Stimulated activated naive CD8-positive, alpha-beta T cell treated with anti-CD3 and anti-CD28 coated beads, Interleukin-15, Interleukin-2, amounts not matched to agents 100 ng/mL and 50 ng/mL, for 24 hours (primary cell): ENCODE results near the gene CSTF1.
"Not testable (repeated sequence)": the region's sequence is repeated elsewhere in the genome, so short reads cannot be mapped to it uniquely, and the experiment has no call there.

ENCODE experiments used
- H3K27ac Mint-ChIP-seq: one replicate; pipeline ENCODE4 v1.8.0; 2021; ENCODE audit warnings: mild to moderate bottlenecking, mixed read lengths
- H3K27me3 Mint-ChIP-seq: one replicate; pipeline ENCODE4 v1.8.0; 2021; ENCODE audit warnings: mixed read lengths
- H3K36me3 Mint-ChIP-seq: one replicate; pipeline ENCODE4 v1.8.0; 2021; ENCODE audit warnings: low read depth, mixed read lengths
- H3K4me1 Mint-ChIP-seq: one replicate; pipeline ENCODE4 v1.8.0; 2021; ENCODE audit warnings: low read depth, mixed read lengths
- H3K4me3 Mint-ChIP-seq: one replicate; pipeline ENCODE4 v1.8.0; 2021; ENCODE audit warnings: mild to moderate bottlenecking, mixed read lengths
- H3K9me3 Mint-ChIP-seq: one replicate; pipeline ENCODE4 v1.8.0; 2021; ENCODE audit warnings: mixed read lengths

CSTF1 gene

DNA sequence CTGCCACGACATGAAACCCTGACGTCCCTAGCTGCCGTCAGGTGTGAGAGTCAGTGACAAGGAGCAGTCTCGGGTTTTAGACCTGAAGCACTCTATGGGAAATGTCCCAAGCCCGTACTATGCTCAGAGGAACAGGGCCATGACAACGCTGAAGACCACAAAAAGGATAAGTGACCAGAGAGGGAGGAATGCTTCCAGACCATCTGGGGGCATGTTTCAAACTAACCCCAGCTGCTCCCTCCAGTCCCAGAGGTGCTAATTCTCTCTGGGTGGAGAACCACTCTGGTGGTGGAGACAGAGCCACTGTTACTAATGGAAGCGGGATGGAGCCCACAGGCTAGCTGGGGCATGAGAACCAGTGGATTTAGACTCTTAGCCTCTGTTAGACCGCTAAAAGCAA lies 9.1 kb upstream of the CSTF1 start:
- Mint-ChIP-seq H3K9me3 (no peaks in the 10 kb centered on the region), H3K4me1 (peaks cover 15% of the 10 kb centered on the region), H3K27ac (no peak overlapping the region), H3K4me3 (no peak overlapping the region), H3K36me3 (peaks cover 80% of the 10 kb centered on the region), H3K27me3 (no peaks in the 10 kb centered on the region)

DNA sequence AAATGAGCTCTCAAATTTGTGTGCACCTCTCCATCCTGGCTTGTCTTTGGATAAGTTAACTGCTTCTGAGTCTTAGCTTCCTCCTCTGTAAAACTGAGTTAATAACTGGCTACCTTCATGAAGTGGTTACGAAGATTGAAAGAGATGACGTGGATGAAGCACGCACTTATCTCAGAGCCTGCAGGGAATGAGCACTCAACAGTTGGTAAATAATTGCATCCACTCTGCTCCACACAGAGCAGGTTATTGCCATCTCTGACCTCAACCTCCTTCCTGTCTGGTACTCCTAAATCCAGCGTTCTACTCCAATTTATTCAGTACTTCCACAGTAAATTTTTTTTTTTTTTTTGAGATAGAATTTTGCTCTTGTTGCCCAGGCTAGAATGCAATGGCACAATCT lies 7.3 kb upstream of the CSTF1 start:
- Mint-ChIP-seq H3K36me3 (peaks cover 83% of the 10 kb centered on the region), H3K27ac (no peak overlapping the region), H3K4me3 (no peak overlapping the region), H3K9me3 (no peaks in the 10 kb centered on the region), H3K4me1 (peaks cover 24% of the 10 kb centered on the region), H3K27me3 (no peaks in the 10 kb centered on the region)

- H3K36me3 Mint-ChIP-seq, result peaks cover 82% of the 10 kb centered on the region
- H3K4me3 Mint-ChIP-seq, result no peak overlapping the region
- H3K27me3 Mint-ChIP-seq, result no peaks in the 10 kb centered on the region
- peaks cover 30% of the 10 kb centered on the region for H3K4me1 Mint-ChIP-seq
- no peak overlapping the region for H3K27ac Mint-ChIP-seq
- no peaks in the 10 kb centered on the region for H3K9me3 Mint-ChIP-seq
Observed at GRCh38 chr20:56386219-56386618, 6.2 kb upstream of the CSTF1 start.

GRCh38 chr20:56388882-56389281 lies 3.6 kb upstream of the CSTF1 start:
- H3K4me3 Mint-ChIP-seq, result no peak overlapping the region
- peaks cover 27% of the 10 kb centered on the region for H3K4me1 Mint-ChIP-seq
- H3K27ac Mint-ChIP-seq, result no peak overlapping the region
- no peaks in the 10 kb centered on the region for H3K9me3 Mint-ChIP-seq
- H3K27me3 Mint-ChIP-seq, result no peaks in the 10 kb centered on the region
- H3K36me3 Mint-ChIP-seq, result peaks cover 58% of the 10 kb centered on the region

DNA sequence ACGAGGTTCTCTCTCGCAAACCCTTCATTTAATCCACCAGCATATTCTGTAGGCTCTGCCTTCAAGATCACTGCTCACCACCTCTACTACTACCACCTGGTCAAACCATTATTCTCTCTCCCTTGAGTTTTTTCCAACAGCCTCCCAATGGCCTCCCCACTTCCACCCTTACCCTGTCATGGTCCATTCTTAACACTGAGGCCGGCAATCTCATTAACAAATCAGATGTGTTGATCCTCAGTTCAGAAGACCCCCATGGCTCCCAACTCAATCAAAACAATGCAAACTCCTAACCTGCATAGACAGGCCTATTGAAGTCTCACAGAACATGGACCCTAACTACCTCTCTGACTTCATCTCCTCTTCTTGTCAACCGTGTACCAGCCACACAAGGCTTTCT lies 2.6 kb upstream of the CSTF1 start:
- Mint-ChIP-seq H3K4me3 (peak overlapping the region; percentile 34), H3K4me1 (peaks cover 36% of the 10 kb centered on the region), H3K27ac (no peak overlapping the region), H3K36me3 (peaks cover 53% of the 10 kb centered on the region), H3K27me3 (no peaks in the 10 kb centered on the region), H3K9me3 (no peaks in the 10 kb centered on the region)

DNA sequence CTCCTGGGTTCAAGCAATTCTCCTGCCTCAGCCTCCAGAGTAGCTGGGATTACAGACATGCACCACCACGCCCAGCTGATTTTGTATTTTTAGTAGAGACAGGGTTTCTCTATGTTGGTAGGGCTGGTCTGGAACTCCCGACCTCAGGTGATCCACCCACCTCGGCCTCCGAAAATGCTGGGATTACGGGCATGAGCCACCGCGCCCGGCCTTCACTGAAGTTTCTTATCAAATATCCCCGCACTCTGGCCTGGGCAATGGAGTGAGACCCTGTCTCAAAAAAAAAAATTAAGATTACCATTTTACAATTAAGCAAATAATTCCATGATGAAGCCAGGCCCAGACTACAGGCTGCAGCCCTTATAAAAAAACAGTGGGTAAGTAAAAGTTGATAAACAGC lies 2.0 kb upstream of the CSTF1 start:
- not testable (repeated sequence) for H3K9me3 Mint-ChIP-seq, H3K4me3 Mint-ChIP-seq, H3K27me3 Mint-ChIP-seq, H3K27ac Mint-ChIP-seq
- Mint-ChIP-seq H3K36me3 (peaks cover 55% of the 10 kb centered on the region), H3K4me1 (peaks cover 40% of the 10 kb centered on the region)

- H3K36me3 Mint-ChIP-seq, result peaks cover 56% of the 10 kb centered on the region
- H3K4me1 Mint-ChIP-seq, result peaks cover 40% of the 10 kb centered on the region
- no peak overlapping the region for H3K4me3 Mint-ChIP-seq
- no peak overlapping the region for H3K27ac Mint-ChIP-seq
- no peaks in the 10 kb centered on the region for H3K9me3 Mint-ChIP-seq
- H3K27me3 Mint-ChIP-seq, result no peaks in the 10 kb centered on the region
Observed at GRCh38 chr20:56391037-56391436, 1.4 kb upstream of the CSTF1 start.

DNA sequence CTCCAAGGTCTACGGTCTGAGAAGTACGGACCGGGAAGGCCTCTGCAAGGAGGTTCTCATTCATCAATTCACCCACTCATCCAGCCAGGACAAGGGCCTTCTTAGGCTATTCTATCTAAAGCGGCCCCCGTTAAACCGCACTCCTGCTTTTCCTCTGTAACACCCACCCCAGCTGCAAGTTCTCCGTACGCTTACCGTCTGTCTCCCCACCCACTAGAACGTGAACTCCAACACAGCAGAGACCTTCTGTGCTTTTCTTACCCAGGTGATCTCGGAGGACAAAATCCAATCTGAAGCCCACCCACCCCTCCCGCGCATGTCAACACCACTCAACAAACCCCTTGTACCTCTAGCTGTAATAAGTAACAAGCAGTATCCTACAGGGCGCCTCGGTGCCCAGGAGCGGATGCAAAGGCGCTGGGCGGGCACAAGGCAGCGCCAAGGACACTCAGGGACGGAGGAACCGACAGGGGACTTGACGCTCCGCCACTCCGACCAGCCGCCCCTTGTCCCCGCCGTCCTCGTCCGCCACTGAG lies 781 bp upstream of the CSTF1 start:
- no peak overlapping the region for H3K4me3 Mint-ChIP-seq
- H3K9me3 Mint-ChIP-seq, result no peaks in the 10 kb centered on the region
- no peak overlapping the region for H3K27ac Mint-ChIP-seq
- H3K27me3 Mint-ChIP-seq, result no peaks in the 10 kb centered on the region
- H3K4me1 Mint-ChIP-seq, result peaks cover 40% of the 10 kb centered on the region
- H3K36me3 Mint-ChIP-seq, result peaks cover 52% of the 10 kb centered on the region

DNA sequence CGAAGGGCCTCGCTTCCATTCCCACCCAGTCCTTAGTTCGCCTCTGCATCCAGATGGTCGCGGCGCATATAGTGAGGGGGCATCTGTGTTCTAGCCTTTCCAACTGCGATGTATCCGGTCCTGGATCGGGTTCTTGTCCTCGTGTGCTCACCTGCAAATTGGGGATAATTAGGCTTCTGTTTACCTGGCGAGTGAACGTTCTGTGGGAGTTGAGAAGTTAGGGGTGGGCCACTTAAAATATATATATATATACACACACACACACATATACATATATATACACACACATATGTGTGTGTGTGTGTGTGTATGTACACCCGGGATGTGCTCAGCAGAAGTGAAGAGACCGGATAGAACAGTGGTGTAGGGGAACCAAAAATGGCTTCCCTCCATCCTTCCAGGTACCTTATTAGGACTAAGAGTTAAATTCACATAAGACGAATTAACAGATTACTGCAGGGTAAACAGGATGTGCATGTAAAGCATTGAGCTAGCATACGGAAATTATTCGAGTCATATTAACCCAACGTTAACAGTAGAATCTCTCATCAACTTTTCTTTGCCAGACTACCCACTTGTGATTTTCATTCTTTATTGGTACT lies 537 bp downstream of the CSTF1 start:
- Mint-ChIP-seq H3K27me3 (no peaks in the 10 kb centered on the region), H3K4me1 (peaks cover 40% of the 10 kb centered on the region), H3K27ac (no peak overlapping the region), H3K36me3 (peaks cover 55% of the 10 kb centered on the region), H3K9me3 (no peaks in the 10 kb centered on the region), H3K4me3 (no peak overlapping the region)

DNA sequence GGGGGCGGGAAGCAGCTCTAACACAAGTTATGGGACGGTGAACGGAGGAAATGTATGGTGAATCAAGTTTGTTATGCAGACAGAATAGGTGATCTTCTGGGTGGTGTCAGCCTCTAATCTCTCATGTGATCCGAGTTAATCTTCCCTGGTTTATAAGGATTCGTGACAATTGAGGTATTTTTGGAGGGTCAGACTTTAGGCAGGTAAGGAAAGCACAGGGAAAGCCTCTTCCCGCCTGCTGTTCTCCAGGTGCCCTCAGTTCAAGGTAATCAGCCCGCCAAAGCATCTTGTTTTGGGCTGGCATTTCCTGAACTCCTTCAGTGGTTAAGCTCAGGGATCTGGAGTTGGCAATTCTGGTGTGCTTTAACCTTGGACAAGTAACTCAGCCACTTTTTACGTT lies 1.2 kb downstream of the CSTF1 start:
- Mint-ChIP-seq H3K27me3 (no peaks in the 10 kb centered on the region), H3K9me3 (no peaks in the 10 kb centered on the region), H3K4me3 (no peak overlapping the region), H3K4me1 (peaks cover 40% of the 10 kb centered on the region), H3K27ac (no peak overlapping the region), H3K36me3 (peaks cover 56% of the 10 kb centered on the region)

- H3K36me3 Mint-ChIP-seq, result peaks cover 56% of the 10 kb centered on the region
- no peaks in the 10 kb centered on the region for H3K9me3 Mint-ChIP-seq
- peaks cover 35% of the 10 kb centered on the region for H3K4me1 Mint-ChIP-seq
- H3K4me3 Mint-ChIP-seq, result no peak overlapping the region
- peak overlapping the region; percentile 12 for H3K27ac Mint-ChIP-seq
- no peaks in the 10 kb centered on the region for H3K27me3 Mint-ChIP-seq
Observed at GRCh38 chr20:56395166-56395565, 2.7 kb downstream of the CSTF1 start.

- Mint-ChIP-seq H3K9me3 (no peaks in the 10 kb centered on the region), H3K27ac (no peak overlapping the region), H3K4me3 (no peak overlapping the region), H3K27me3 (no peaks in the 10 kb centered on the region), H3K4me1 (peaks cover 9% of the 10 kb centered on the region), H3K36me3 (peaks cover 82% of the 10 kb centered on the region)
Observed at GRCh38 chr20:56400001-56400640, 7.7 kb downstream of the CSTF1 start.

DNA sequence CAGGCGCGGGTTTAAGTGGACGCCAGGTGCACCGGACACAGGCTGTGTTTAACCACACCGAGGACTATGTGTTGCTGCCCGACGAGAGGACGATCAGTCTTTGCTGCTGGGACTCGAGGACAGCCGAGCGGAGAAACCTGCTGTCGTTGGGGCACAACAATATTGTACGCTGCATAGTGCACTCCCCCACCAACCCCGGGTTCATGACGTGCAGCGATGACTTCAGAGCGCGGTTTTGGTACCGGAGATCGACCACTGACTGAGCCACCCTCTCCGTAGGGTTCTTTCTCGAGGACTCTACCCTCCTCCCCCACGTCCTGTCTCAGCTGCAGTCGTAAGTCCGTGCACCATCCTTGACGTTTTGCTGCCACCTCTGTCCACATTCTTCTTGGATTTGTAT lies 11.0 kb downstream of the CSTF1 start:
- no peak overlapping the region for H3K4me3 Mint-ChIP-seq
- H3K4me1 Mint-ChIP-seq, result peaks cover 15% of the 10 kb centered on the region
- no peaks in the 10 kb centered on the region for H3K9me3 Mint-ChIP-seq
- H3K27me3 Mint-ChIP-seq, result no peaks in the 10 kb centered on the region
- peak overlapping the region; percentile 45 for H3K27ac Mint-ChIP-seq
- peaks cover 81% of the 10 kb centered on the region for H3K36me3 Mint-ChIP-seq

DNA sequence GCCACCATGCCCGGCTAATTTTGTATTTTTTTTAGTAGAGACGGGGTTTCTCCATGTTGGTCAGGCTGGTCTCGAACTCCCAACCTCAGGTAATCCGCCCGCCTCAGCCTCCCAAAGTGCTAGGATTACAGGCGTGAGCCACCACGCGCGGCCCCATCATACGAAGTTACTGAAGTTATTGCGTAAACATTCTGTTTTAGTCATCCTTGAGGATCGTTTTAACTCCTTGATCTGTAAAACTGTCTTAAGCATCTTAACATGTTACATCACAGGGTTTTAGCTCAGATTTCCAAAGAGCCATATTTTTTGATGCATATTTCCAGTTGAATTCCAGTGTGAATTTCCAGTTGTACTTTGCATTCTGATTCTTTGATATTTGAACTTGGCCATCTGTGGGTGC lies 12.9 kb downstream of the CSTF1 start:
- not testable (repeated sequence) for H3K9me3 Mint-ChIP-seq, H3K4me3 Mint-ChIP-seq, H3K27me3 Mint-ChIP-seq, H3K27ac Mint-ChIP-seq
- H3K36me3 Mint-ChIP-seq, result peaks cover 74% of the 10 kb centered on the region
- peaks cover 13% of the 10 kb centered on the region for H3K4me1 Mint-ChIP-seq

DNA sequence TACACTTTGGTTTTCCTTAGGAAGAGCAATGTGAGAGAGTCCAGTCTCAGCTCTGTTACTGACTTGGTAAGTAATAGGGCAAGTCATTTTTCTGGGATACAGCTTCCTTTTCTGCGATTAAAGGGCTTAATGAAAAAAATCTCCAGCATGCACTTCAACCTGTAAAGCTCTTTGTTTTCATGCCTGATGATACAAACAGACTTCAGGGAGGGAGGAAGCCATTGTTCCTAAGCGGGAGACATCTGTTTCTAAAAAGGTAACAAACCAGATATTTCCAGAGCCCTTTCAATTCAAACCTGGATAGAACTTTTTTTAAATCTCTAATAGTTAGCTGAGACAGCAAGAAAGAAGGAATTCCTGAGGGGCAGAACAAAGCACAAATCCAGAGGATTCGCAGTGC lies 14.5 kb downstream of the CSTF1 start:
- Mint-ChIP-seq H3K4me1 (peaks cover 20% of the 10 kb centered on the region), H3K4me3 (no peak overlapping the region), H3K9me3 (no peaks in the 10 kb centered on the region), H3K27me3 (no peaks in the 10 kb centered on the region), H3K36me3 (peaks cover 63% of the 10 kb centered on the region), H3K27ac (no peak overlapping the region)

GRCh38 chr20:56409521-56409920 lies 17.1 kb downstream of the CSTF1 start:
- Mint-ChIP-seq H3K27me3 (no peaks in the 10 kb centered on the region), H3K27ac (no peak overlapping the region), H3K9me3 (no peaks in the 10 kb centered on the region), H3K4me1 (peaks cover 46% of the 10 kb centered on the region), H3K4me3 (no peak overlapping the region), H3K36me3 (peaks cover 62% of the 10 kb centered on the region)
